ENCODE measurements around the gene IL1RL1.

IL1RL1 gene

DNA sequence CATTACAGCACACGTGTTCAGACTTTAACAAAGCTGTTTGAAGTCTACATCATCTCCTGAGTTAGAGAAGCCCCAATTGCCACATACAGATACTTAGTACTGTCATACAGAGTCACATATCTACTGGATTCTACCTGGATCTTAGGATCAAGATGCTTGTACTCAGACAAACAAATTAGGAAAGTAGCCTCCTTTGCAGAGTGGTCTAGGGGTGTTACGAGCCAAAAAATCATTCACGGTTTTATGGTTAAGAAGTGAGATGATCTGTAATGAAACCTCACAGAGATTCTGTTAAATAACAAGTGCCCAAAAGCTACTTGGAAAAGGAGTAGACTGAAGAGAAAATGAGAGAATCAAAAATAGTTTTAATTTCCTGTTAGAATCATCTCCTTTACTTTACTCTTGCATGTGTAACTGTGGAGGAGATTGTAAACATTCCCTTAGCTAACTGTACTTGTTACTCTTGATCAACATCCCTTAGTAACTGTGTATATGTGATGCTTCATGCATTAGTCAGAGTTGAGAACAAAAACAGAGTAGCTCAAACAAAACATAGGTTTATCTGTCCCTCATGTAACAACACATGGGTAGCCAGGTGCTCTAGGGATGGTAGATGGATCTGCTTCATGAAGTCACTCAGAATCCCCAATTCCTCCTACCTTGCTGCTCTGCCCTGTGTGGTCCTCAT lies 16.4 kb upstream of the IL1RL1 start:
- no peak for DNase-seq

- DNase-seq: no peak
These were observed 15.8 kb upstream of the IL1RL1 start for GRCh38 chr2:102295566-102295965.

DNA sequence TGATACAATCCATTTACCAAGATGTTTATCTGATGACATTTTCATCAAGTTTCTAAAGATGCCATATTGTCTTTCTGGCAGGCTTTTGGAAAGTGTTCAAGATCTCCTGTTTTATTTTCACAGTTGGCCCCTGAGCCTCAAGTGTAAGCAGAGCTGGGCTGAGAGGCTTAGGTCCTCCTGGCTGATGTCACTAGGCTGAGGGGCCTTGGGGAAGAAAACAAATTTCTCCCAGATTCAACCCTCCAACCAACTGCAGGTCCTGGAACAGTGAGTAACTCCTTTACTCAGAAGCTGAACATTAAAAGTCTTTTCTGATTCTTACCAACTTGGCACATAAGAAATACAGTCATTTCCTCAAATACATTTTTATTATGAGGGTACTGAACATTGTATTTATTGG lies 14.9 kb upstream of the IL1RL1 start:
- no peak for DNase-seq

- DNase-seq: no peak
These were observed 13.5 kb upstream of the IL1RL1 start for GRCh38 chr2:102297891-102298290.

DNA sequence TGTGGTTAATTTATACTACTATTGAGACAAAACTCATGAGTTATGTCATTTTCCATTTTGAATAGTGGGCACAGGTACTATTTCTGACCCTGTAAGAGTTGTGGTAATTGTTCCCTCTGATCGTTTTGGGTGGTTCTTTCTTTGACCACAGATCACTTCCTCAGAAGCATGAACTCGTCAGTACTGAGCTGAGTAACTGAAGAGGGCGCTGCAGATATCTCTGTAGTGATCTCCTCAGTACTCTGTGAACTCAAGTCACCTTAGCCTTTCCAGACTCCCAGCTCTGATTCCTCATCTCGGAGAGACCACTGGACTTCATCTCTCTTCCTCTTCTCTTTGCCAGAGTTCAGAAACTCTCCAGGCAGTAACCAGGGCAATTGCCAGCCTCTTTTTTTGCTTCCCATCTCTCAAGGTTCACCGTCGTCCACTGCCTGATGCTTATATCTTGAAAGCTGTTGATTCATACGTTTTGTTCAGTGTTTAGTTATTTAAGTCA lies 9.4 kb upstream of the IL1RL1 start:
- DNase-seq: peak; percentile 24

GRCh38 chr2:102302458-102302857 lies 8.9 kb upstream of the IL1RL1 start:
- DNase-seq: no peak

GRCh38 chr2:102303589-102303988 lies 7.8 kb upstream of the IL1RL1 start:
- DNase-seq: no peak

GRCh38 chr2:102304268-102304667 lies 7.1 kb upstream of the IL1RL1 start:
- DNase-seq: no peak

GRCh38 chr2:102304711-102305611 lies 6.4 kb upstream of the IL1RL1 start:
- no peak for DNase-seq

DNA sequence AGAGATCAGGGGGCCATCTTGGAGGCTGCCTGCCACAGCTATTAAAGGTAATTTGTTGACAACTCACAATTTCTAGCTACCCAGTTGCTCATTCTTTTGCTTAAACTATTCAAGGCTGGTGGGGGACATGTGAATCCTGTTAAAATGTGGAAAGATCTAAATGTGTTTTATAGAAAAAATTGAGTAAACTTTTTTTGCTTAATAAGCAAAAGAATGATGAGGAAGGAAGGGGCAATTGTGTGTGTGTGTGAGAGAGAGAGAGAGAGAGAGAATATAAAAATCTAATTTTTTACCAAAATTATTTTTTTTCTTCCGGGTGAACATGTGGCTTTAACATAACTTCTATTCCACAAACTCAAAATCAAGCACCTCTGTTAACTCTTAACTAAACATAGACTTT lies 5.2 kb upstream of the IL1RL1 start:
- no peak for DNase-seq

DNA sequence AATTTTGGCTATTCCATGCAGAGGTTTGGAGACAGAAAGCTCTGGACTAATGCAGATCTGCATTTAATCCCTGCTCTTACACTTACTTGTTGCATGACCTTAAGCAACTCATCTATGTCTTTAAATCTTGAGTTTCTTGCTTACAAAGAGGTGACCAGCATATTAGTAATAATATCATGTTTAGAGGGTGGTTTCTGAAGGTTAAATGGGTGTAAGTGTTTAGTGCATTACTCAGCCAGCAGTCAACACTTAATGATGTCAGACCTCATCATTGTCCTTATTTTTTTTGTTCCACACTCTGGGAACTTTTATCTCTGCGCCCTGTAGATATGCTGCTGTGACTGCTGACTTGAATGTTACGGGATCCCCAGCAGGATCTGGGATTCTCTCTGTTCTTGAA lies 1.7 kb downstream of the IL1RL1 start:
- no peak for DNase-seq

DNA sequence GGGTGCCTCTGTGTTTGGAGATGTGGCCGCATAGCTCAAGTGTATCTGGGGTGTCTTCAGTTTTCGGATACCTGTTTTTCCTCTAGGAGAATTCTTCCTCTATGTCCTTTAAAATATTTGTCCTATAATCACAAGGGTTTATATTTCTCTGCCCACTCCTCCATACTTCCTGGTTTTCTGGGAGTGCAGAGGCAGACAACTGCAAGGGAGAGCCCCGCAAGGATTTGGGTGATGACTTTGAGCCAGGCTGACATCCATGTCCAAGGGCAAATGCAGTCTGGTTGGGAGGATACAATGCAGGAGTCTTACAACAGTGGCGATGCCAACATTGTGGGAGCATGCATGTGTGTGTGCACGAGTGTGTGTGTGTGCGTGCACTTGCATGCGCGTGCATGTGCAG lies 2.1 kb downstream of the IL1RL1 start:
- DNase-seq: no peak

- DNase-seq: no peak
These were observed 2.6 kb downstream of the IL1RL1 start for GRCh38 chr2:102313950-102314349.

- DNase-seq: no peak
These were observed 4.6 kb downstream of the IL1RL1 start for GRCh38 chr2:102315921-102316320.

DNA sequence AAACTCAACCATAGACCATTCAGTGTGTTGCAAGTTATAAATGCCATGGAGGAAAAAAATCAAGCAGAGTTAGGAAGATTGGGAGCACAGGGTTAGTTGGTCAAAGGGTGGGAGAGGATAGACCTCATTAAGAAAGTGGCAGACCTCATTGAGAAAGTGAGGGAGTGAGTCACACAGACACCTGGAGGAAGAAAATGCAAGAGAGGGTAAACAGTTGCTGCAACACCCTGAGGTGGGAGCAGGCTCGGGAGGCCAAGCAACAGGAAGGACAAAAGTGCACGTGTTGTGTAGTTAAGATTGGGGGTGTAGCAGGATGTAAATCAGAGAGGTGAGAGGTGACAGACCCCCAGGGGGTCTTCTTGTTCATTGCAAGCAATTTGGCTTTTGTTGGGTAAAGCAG lies 6.4 kb downstream of the IL1RL1 start:
- no peak for DNase-seq

- DNase-seq: no peak
These were observed 7.1 kb downstream of the IL1RL1 start for GRCh38 chr2:102318437-102318836.

GRCh38 chr2:102321941-102322719 lies 10.8 kb downstream of the IL1RL1 start:
- DNase-seq: no peak

DNA sequence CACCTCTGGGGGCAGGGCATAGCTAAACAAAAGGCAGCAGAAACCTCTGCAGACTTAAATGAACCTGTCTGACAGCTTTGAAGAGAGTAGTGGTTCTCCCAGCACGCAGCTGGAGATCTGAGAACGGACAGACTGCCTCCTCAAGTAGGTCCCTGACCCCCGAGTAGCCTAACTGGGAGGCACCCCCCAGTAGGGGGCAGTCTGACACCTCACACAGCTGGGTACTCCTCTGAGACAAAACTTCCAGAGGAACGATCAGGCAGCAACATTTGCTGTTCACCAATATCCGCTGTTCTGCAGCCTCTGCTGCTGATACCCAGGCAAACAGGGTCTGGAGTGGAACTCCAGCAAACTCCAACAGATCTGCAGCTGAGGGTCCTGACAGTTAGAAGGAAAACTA lies 13.6 kb downstream of the IL1RL1 start:
- DNase-seq: peak; percentile 5

GRCh38 chr2:102331311-102331980 lies 20.1 kb downstream of the IL1RL1 start:
- DNase-seq: no peak

DNA sequence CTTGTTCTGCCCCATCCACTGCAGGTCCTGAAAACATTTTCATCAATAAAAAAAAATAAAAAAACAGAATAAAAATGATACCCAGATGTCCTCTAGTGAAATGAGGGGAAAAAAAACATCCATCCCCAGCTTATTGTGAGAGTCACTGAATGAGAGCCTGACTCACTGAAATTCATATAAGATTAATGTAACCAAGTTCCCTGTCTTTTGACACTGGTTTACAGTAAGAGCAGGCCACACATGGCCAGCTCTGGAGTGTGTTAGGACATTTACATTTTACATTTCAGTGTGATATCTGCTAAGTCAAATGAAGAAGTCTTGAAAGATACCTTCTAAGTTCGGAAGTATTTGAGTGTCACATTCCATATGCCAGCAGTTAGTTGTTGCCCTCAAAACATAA lies 23.1 kb downstream of the IL1RL1 start:
- DNase-seq: no peak

GRCh38 chr2:102335871-102336366 lies 24.6 kb downstream of the IL1RL1 start:
- DNase-seq: no peak

DNA sequence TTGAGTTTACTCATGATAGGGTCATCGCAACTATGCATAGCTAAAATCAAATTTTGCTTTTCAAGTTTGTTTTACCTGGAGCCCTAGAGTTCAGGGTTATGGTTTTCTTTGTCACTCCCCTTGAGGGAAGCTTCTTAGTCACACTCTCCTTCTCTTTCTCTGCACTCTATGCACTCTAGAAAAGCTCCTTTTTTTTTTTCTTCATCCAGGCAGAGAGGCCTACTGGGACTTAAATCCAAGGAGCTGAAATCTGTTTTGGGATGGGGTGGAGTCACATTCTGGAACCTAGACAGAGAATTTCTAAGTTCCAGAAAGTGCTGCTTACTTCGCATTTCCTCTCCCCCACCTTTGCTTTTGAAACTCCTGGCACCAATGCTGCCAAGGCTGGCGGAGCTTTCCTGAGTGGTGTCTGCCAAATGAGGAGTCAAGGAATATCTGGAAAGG lies 25.2 kb downstream of the IL1RL1 start:
- DNase-seq: no peak

DNA sequence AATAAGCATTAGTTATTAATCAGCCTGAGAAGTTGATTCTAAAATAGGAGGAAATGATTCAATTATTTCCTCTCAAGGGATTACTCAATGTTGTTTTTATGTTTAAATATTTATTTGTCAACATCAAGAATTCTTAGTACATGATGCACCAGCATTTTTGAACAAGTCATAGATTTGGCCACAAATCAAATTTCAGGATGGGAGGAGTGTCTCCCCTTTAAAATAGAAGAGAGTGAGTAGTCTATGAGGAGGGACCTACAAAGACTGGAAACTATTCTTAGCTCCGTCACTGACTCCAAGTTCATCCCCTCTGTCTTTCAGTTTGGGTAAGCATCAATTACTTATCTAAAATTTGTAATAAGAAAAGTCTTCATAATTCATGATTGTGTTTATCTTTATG lies 25.6 kb downstream of the IL1RL1 start:
- no peak for DNase-seq

All from CD4-positive, alpha-beta T cell treated with Interferon gamma for 1 hour (primary cell).